DOHH2 (cell line): ENCODE results near the gene FAM118A.

Experiments used
- H3F3A ChIP-seq: fragments of 200-600 bp; sonication (generic), shearing (Covaris generic); 2 replicates; pipeline ENCODE4 v1.6.0; 2016; ENCODE audit warnings: antibody characterized with exemption, mild to moderate bottlenecking; ENCODE audit not compliant: control insufficient read depth, insufficient read depth
- H3K27ac ChIP-seq: fragments of 200-600 bp; sonication (generic); 2 replicates; pipeline ENCODE4 v1.5.1; 2014; ENCODE audit warnings: low read depth, mild to moderate bottlenecking, low read length, moderate library complexity
- H3K27me3 ChIP-seq: fragments of 200-600 bp; sonication (generic); 2 replicates; pipeline ENCODE4 v1.6.1; 2014; ENCODE audit warnings: mild to moderate bottlenecking, low read length, mixed read lengths; ENCODE audit not compliant: control insufficient read depth
- H3K36me3 ChIP-seq: fragments of 200-600 bp; sonication (generic); 2 replicates; pipeline ENCODE4 v1.6.1; 2014; ENCODE audit warnings: mild to moderate bottlenecking, low read length, moderate library complexity, mixed read lengths; ENCODE audit not compliant: control insufficient read depth
- H3K4me1 ChIP-seq: fragments of 200-600 bp; sonication (generic); 2 replicates; pipeline ENCODE4 v1.6.1; 2014; ENCODE audit warnings: mild to moderate bottlenecking, low read length, mixed read lengths; ENCODE audit not compliant: control insufficient read depth
- H3K4me2 ChIP-seq: fragments of 200-600 bp; sonication (generic); 2 replicates; pipeline ENCODE4 v1.6.0; 2014; ENCODE audit warnings: mild to moderate bottlenecking, low read length, moderate library complexity
- H3K4me3 ChIP-seq: fragments of 200-600 bp; sonication (generic); 2 replicates; pipeline ENCODE4 v1.5.1; 2014; ENCODE audit warnings: mild to moderate bottlenecking, low read length, mixed read lengths
- H3K79me2 ChIP-seq: fragments of 200-600 bp; sonication (generic); 2 replicates; pipeline ENCODE4 v1.6.1; 2014; ENCODE audit warnings: mild to moderate bottlenecking, low read length, mixed read lengths; ENCODE audit not compliant: control insufficient read depth
- H3K9me2 ChIP-seq: fragments of 200-600 bp; sonication (generic); replicated peaks from 2 replicates; pipeline ENCODE4 v1.6.1; 2014; ENCODE audit warnings: mild to moderate bottlenecking, low read length, mixed read lengths; ENCODE audit not compliant: control insufficient read depth
- H3K9me3 ChIP-seq: fragments of 200-600 bp; sonication (generic); 2 replicates; pipeline ENCODE4 v1.6.1; 2014; ENCODE audit warnings: antibody characterized with exemption, low read length, mixed read lengths; ENCODE audit not compliant: control insufficient read depth, insufficient read depth
- H4K20me1 ChIP-seq: fragments of 200-600 bp; sonication (generic); 2 replicates; pipeline ENCODE4 v1.6.0; 2014; ENCODE audit warnings: low read depth, mild to moderate bottlenecking, antibody characterized with exemption, low read length, moderate library complexity; ENCODE audit not compliant: control insufficient read depth, insufficient read depth
- EZH2phosphoT487 ChIP-seq: fragments of 200-600 bp; sonication (generic); IDR thresholded peaks from 2 replicates; pipeline ENCODE4 v1.6.1; 2017; ENCODE audit warnings: borderline replicate concordance, mild to moderate bottlenecking, antibody characterized with exemption, low read length, moderate library complexity, mixed read lengths
- TF ChIP-seq, protein P1 (sequence below): fragments of 200-600 bp; sonication (generic); IDR thresholded peaks from one replicate; pipeline ENCODE4 v1.5.1; 2014; ENCODE audit warnings: antibody characterized with exemption, mild to moderate bottlenecking, low read depth, low read length; ENCODE audit not compliant: poor library complexity, severe bottlenecking

FAM118A gene

DNA sequence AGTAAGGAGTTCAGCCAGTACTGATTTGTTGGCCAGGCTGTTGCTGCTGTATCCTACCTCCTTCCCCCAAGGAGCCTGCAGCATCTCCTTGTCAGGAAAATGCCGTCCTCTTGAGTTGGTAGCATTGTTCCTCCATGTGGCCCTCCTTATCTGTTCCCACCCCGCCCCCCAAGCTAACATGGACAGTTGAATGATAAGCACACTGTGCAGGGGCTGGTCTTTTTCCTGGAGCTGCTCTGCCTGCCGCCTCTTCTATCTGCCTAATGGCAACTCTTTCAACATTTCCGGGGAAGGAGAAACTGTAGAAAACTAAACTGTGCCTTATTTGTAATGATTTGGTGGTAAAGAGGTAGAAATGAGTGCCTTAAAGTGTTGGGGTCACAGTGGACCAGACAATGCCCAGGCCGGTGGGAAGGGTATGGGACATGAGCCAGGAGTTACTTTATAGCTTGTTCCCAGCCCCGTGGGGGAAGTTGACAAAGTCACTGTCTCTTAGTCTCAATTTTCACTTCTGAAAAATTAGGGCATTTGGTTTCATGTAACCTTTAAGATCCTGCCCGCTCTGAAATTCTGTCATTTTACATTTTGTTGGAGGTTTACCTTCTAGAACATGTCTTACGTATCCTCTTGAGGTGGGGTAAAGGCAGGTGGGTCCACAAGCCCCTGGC is 4.5 kb downstream of the FAM118A start:
- H3K4me2 ChIP-seq: no peak overlapping the region
- no peaks in the 10 kb centered on the region for H3K27me3 ChIP-seq
- H3K4me3 ChIP-seq: no peak overlapping the region
- H3F3A ChIP-seq: no peaks in the 10 kb centered on the region; the same call in 1 of the 2 replicates
- TF ChIP-seq EZH2phosphoT487: no peak
- TF ChIP-seq, protein P1, sequence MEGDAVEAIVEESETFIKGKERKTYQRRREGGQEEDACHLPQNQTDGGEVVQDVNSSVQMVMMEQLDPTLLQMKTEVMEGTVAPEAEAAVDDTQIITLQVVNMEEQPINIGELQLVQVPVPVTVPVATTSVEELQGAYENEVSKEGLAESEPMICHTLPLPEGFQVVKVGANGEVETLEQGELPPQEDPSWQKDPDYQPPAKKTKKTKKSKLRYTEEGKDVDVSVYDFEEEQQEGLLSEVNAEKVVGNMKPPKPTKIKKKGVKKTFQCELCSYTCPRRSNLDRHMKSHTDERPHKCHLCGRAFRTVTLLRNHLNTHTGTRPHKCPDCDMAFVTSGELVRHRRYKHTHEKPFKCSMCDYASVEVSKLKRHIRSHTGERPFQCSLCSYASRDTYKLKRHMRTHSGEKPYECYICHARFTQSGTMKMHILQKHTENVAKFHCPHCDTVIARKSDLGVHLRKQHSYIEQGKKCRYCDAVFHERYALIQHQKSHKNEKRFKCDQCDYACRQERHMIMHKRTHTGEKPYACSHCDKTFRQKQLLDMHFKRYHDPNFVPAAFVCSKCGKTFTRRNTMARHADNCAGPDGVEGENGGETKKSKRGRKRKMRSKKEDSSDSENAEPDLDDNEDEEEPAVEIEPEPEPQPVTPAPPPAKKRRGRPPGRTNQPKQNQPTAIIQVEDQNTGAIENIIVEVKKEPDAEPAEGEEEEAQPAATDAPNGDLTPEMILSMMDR: no peak
- no peaks in the 10 kb centered on the region for H3K9me3 ChIP-seq
- no peaks in the 10 kb centered on the region for H3K9me2 ChIP-seq
- H4K20me1 ChIP-seq: peaks cover 7% of the 10 kb centered on the region; the same call in 1 of the 2 replicates
- peaks cover 30% of the 10 kb centered on the region for H3K4me1 ChIP-seq
- no peak overlapping the region for H3K27ac ChIP-seq
- H3K36me3 ChIP-seq: peaks cover 7% of the 10 kb centered on the region; the same call in 1 of the 2 replicates
- H3K79me2 ChIP-seq: peaks cover 76% of the 10 kb centered on the region

DNA sequence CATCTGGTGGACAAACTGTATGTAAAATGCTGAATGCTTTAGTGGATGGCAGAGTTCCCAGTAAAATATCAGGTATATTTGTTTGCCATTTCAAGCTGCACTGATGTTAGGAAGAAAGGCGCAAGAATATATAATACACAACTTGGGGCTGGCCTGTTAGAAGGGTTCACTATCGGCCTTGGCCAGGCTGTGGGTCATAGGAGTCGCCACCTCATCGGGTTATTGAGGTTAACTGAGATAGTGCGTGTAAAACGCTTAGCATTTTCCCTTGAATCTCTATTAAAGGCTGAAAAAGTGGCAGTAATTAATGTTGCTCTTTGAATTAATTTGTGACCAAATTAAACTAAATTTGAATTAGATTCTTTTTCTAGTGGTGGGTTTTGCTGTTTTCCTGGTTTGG is 5.1 kb downstream of the FAM118A start:
- Histone ChIP-seq H3K36me3 (peaks cover 7% of the 10 kb centered on the region; the same call in 1 of the 2 replicates), H3F3A (no peaks in the 10 kb centered on the region; the same call in 1 of the 2 replicates), H3K4me2 (no peak overlapping the region), H3K9me2 (no peaks in the 10 kb centered on the region), H4K20me1 (peaks cover 7% of the 10 kb centered on the region; the same call in 1 of the 2 replicates), H3K9me3 (no peaks in the 10 kb centered on the region), H3K27me3 (no peaks in the 10 kb centered on the region), H3K4me1 (peaks cover 30% of the 10 kb centered on the region), H3K4me3 (no peak overlapping the region), H3K27ac (no peak overlapping the region), H3K79me2 (peaks cover 82% of the 10 kb centered on the region)
- TF ChIP-seq EZH2phosphoT487: no peak
- TF ChIP-seq, protein P1: no peak

DNA sequence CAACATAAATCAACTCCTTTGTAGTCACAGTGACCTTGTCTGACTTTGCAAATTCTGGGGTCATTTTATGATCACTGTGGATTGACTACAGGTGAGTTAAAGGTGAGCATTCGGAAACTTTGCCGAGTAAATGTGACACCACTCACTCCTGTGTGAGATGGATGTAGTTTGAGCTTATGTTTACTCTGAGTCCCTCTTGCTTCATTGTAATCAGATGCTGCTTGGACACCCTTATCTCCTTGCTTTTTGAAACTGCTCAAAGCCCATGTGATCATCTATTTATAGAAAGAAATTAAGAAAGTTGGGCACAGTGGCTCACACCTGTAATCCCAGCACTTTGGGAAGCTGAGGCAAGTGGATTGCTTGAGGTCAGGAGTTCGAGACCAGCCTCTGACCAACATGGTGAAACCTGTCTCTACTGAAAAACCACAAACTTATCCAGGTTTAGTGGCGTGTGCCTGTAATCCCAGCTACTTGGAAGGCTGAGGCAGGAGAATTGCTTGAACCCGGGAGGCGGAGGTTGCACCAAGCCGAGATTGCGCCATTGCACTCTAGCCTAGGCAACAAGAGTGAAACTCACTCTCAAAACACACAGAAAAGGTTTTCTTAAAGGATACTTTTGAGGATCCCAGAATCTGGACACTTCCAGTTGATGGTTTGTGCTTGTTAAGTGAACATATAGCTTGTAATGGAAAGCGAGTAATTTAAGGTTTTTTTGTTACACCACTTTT is 7.2 kb downstream of the FAM118A start:
- H3K79me2 ChIP-seq: peaks cover 83% of the 10 kb centered on the region

More for the DNA sequence above, 7.2 kb downstream of the FAM118A start:
- TF ChIP-seq, protein P1: no peak
- TF ChIP-seq EZH2phosphoT487: no peak
- H3K4me1 ChIP-seq: peaks cover 21% of the 10 kb centered on the region
- H3K27me3 ChIP-seq: no peaks in the 10 kb centered on the region
- peaks cover 6% of the 10 kb centered on the region; the same call in 1 of the 2 replicates for H3K36me3 ChIP-seq
- no peaks in the 10 kb centered on the region; the same call in 1 of the 2 replicates for H3F3A ChIP-seq
- no peaks in the 10 kb centered on the region for H3K9me3 ChIP-seq
- no peaks in the 10 kb centered on the region for H3K9me2 ChIP-seq
- H4K20me1 ChIP-seq: 0 out of 2 replicates have a peak, but pooled peaks cover 2% of the 10 kb centered on the region
- no peak overlapping the region for H3K27ac ChIP-seq
- H3K4me3 ChIP-seq: no peak overlapping the region
- H3K4me2 ChIP-seq: no peak overlapping the region
